Osteocyte (in vitro differentiated cells): ENCODE results near the gene MEGF11. TPM values are rescaled to one million over a fixed set of nuclear protein-coding genes. Genes with fewer than 3 reads are reported as not detected.

Experiments used
- DNase-seq: peaks from one replicate; pipeline ENCODE4 v3.0.0; 2021; ENCODE audit warnings: mixed read lengths; ENCODE audit not compliant: unreplicated experiment; ENCODE audit errors: extremely low spot score
- H3K27ac Mint-ChIP-seq: one replicate; pipeline ENCODE4 v1.8.0; 2021; ENCODE audit warnings: mild to moderate bottlenecking, mixed read lengths; ENCODE audit not compliant: unreplicated experiment
- H3K27me3 Mint-ChIP-seq: one replicate; pipeline ENCODE4 v1.8.0; 2021; ENCODE audit warnings: mixed read lengths; ENCODE audit not compliant: unreplicated experiment
- H3K36me3 Mint-ChIP-seq: one replicate; pipeline ENCODE4 v1.8.0; 2021; ENCODE audit warnings: mixed read lengths; ENCODE audit not compliant: unreplicated experiment
- H3K4me1 Mint-ChIP-seq: one replicate; pipeline ENCODE4 v1.8.0; 2021; ENCODE audit warnings: mixed read lengths; ENCODE audit not compliant: unreplicated experiment
- H3K4me3 Mint-ChIP-seq: one replicate; pipeline ENCODE4 v1.8.0; 2021; ENCODE audit warnings: mild to moderate bottlenecking, moderate library complexity, mixed read lengths; ENCODE audit not compliant: unreplicated experiment
- H3K9me3 Mint-ChIP-seq: one replicate; pipeline ENCODE4 v1.8.0; 2021; ENCODE audit warnings: mixed read lengths; ENCODE audit not compliant: unreplicated experiment
- CTCF ChIP-seq: fragments of 200-600 bp; sonication (generic); IDR thresholded peaks from 2 replicates; pipeline ENCODE4 v1.5.0; 2021; ENCODE audit warnings: antibody characterized with exemption, mild to moderate bottlenecking, moderate library complexity
- total RNA-seq: library from RNA; stranded (reverse); gene quantifications from 2 replicates; pipeline ENCODE4 v1.2.1, GENCODE V29; 2021

Gene MEGF11
- total RNA-seq, 1 donor from 2014 or later = not detected

- DNase-seq = no peak
- Mint-ChIP-seq H3K36me3 (no peaks in the 10 kb centered on the region), H3K9me3 (no peaks in the 10 kb centered on the region), H3K4me3 (no peak overlapping the region), H3K4me1 (no peaks in the 10 kb centered on the region), H3K27me3 (peaks cover 65% of the 10 kb centered on the region), H3K27ac (no peak overlapping the region)
- no peak for TF ChIP-seq CTCF
Observed at GRCh38 chr15:66153549-66154415, 99.8 kb downstream of the MEGF11 start.

- no peak for DNase-seq
- H3K27ac Mint-ChIP-seq = no peak overlapping the region
- H3K36me3 Mint-ChIP-seq = no peaks in the 10 kb centered on the region
- peaks cover 67% of the 10 kb centered on the region for H3K27me3 Mint-ChIP-seq
- H3K9me3 Mint-ChIP-seq = no peaks in the 10 kb centered on the region
- H3K4me1 Mint-ChIP-seq = no peaks in the 10 kb centered on the region
- no peak for TF ChIP-seq CTCF
- no peak overlapping the region for H3K4me3 Mint-ChIP-seq
Observed at GRCh38 chr15:66152650-66153049, 100.9 kb downstream of the MEGF11 start.

GRCh38 chr15:66151809-66152208 lies 101.7 kb downstream of the MEGF11 start:
- Mint-ChIP-seq H3K4me3 (no peak overlapping the region), H3K36me3 (no peaks in the 10 kb centered on the region), H3K27ac (no peak overlapping the region), H3K27me3 (peaks cover 64% of the 10 kb centered on the region), H3K4me1 (no peaks in the 10 kb centered on the region), H3K9me3 (no peaks in the 10 kb centered on the region)
- peak; percentile 12 for TF ChIP-seq CTCF
- no peak for DNase-seq

DNA sequence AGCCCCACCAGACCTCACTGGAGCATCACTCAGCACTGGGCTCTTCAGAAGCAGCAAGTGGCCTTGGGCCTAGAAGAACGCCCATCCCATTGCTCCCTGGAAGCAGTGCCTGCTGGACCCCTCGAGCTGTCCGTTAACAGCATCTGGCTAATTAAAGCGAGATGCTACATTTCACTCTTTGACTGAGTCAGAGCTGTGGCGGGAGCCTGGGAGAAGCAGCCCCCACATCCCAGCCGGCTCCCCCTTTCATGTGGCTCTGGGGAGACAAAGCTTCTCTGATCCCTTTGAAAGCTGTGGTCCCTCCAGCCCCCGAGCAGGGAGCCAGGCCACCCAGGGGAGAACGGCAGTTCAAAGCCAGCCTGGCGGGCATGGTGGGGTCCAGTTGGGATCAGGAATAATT lies 103.7 kb downstream of the MEGF11 start:
- no peak for DNase-seq
- Mint-ChIP-seq H3K4me3 (no peak overlapping the region), H3K27me3 (peaks cover 65% of the 10 kb centered on the region), H3K36me3 (no peaks in the 10 kb centered on the region), H3K4me1 (no peaks in the 10 kb centered on the region), H3K9me3 (no peaks in the 10 kb centered on the region), H3K27ac (no peak overlapping the region)
- TF ChIP-seq CTCF = no peak

DNA sequence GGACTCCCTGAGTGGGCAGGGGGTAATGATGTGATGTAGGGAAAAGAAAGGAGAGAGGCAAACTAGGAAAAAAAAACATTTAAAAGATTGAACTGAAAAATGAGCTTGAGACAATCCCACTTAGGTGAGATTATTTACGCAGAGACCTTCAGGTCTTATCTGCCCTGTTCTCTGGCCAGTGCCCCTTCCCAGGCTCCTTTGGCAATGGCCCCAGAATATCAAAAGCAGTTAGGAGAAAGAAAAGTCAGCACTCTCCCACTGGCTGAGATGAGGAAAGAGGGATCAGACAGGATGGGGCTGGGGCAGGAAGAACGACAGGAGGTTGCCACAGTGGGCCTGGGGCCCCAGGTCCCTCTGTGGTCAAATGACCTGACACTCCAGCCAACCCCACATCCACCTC lies 105.4 kb downstream of the MEGF11 start:
- H3K4me1 Mint-ChIP-seq = no peaks in the 10 kb centered on the region
- no peaks in the 10 kb centered on the region for H3K36me3 Mint-ChIP-seq
- TF ChIP-seq CTCF = no peak
- DNase-seq = no peak
- no peak overlapping the region for H3K4me3 Mint-ChIP-seq
- peaks cover 55% of the 10 kb centered on the region for H3K27me3 Mint-ChIP-seq
- no peaks in the 10 kb centered on the region for H3K9me3 Mint-ChIP-seq
- no peak overlapping the region for H3K27ac Mint-ChIP-seq
